ENCODE results near the gene CA4.

GRCh38 chr17:60135151-60135950 is 14.4 kb upstream of the CA4 start:
- TF ChIP-seq POLR2A (IDR thresholded peaks at IDR 0.05; ENCODE audit: low read depth, low read length) (peak; percentile 81), TAF1 (IDR thresholded peaks at IDR 0.05; ENCODE audit: borderline replicate concordance, low read depth, low read length) (peak; percentile 46; the same call in 1 of the 2 replicates)
